HG03095 (cell line): ENCODE data around the gene NUP58.

ENCODE experiments used
- ATAC-seq: cut with Tn5 transposase; IDR thresholded peaks from one replicate; pipeline ENCODE4 v1.9.1; 2021; ENCODE audit warnings: moderate library complexity; ENCODE audit not compliant: unreplicated experiment

Gene NUP58

DNA sequence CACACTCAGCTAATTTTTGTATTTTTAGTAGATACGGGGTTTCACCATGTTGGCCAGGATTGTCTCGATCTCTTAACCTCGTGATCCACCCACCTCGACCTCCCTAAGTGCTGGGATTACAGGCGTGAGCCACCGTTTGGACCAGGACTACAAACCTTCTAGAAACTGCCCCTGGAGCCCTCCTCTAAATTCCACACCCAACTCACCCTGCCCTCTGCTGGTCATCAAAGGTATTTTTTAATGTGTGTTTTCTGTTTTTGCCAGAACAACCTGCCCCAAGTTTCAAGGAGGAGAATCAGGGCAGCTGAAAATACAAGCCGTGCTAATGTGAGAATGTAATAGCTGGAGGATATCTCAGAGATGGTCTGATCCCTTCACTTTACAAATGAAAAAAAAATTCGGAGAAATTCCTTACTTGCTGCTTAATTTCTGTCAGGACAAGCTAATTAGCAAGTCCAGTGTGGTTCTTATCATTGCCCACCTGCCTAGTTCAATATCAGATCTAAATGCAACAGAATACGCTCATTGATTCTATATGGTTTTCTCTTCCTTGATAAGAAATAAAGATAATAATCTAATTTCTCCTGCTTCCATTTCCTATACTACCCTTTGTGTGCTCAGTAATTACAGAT lies 74.4 kb downstream of the NUP58 start:
- ATAC-seq = no peak

DNA sequence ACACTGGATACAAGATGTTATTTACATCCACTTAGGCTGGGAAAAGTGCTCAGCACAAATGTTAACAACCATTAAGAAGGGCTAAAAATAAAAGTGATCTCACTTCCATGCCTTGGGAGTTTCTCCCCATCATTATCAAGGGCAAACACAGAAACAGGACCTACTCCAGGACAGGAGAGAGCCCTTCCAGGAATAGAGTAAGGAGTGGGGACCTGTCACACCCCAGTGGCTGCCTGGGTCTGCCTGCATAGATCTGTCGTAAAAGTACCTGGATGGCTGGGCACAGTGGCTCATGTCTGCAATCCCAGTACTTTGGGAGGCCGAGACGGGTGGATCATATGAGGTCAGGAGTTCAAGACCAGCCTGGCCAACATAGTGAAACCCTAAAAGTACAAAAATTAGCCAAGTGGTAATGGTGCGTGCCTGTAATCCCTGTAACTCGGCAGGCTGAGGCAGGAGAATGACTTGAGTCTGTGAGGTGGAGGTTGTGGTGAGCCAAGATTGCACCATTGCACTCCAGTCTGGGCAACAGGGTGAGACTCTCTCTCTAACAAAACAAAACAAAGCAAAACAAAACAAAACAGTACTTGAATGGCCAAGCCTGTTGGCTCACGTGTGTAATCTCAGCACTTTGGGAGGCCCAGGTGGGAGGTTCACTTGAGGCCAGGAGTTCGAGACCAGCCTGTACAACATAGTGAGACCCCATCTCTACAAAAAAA lies 76.0 kb downstream of the NUP58 start:
- ATAC-seq = no peak

DNA sequence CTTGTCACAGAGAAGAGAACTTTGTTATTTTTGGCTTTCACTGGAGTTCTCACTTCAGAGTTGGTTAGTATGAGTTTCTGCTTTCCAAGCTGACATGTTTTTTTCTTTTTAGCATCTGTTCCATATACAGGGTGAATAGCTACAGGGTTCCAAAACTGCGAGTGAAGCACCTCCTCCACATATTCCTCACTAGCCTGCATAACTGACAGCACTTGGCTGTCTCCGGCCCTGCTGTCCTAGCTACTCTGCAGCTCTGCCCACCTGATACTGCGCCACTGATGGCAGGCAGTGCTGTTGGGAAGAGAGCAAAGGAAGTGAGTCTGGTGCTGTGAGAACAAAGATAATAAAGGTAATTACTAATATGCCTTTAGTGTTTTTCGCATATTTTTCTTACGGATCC lies 77.1 kb downstream of the NUP58 start:
- no peak for ATAC-seq

DNA sequence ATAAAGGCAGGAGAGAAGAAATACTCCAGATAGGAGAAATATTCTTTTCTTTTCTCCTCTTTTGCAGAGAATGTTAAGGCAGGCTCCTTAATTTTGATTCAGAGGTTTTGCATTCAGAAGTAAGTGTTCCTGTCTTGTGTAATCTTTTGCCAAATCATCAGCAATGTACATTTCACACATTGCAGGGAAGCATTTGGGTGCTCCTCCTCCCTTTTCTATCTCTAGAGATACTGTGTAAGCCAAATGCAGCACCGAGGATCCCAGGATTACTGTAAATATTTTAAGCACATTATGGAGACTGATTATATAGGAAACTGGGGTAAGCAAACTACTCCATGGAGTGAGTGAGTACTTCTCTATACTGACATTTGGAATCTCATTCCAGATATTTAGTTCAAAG lies 77.6 kb downstream of the NUP58 start:
- ATAC-seq = no peak

DNA sequence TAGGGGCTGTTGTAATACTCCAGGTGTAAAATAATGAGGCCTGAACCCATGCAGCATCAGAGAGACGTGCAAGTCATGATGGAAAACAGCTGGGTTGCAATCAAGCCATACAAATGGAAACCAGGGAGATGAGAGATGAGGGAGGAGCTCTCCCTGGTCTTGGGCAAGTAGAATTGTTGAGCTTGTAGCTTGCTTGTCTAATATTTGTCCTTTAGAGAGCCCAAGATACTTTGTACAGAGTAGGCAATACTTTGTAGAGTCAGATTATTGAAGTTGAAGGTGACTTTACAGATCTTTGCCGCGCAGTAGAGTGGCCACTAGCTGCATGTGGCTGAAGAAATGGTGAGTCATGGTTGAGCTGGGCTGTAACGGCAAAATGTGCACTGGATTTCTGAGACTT lies 78.7 kb downstream of the NUP58 start:
- ATAC-seq = no peak

DNA sequence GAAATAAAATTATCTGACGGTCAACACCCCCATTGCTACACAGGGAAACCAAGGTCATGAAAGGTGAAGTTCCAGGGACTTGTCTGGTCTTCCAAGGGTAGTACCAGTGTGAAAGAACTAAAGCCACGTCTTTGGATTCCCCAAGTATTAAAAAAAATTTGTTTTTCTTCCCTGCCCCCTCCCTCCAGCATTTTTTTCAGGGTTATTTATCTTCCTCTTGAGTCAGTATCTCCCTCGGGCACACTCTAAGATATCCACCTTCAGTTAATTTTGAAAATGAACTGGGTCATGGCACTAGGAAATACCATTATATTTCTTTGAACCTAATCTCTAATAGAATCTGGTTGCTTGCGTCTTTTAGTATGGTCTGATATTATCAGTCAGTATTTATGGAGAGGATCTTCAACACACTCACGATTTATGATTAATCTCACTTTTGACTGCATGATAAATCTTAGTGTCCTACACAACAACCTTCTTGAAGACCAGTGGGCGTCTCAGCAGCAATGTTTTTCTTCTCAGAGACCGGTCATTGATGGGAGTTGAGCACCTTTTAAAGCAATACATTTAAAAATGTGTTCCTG lies 79.4 kb downstream of the NUP58 start:
- ATAC-seq = no peak

DNA sequence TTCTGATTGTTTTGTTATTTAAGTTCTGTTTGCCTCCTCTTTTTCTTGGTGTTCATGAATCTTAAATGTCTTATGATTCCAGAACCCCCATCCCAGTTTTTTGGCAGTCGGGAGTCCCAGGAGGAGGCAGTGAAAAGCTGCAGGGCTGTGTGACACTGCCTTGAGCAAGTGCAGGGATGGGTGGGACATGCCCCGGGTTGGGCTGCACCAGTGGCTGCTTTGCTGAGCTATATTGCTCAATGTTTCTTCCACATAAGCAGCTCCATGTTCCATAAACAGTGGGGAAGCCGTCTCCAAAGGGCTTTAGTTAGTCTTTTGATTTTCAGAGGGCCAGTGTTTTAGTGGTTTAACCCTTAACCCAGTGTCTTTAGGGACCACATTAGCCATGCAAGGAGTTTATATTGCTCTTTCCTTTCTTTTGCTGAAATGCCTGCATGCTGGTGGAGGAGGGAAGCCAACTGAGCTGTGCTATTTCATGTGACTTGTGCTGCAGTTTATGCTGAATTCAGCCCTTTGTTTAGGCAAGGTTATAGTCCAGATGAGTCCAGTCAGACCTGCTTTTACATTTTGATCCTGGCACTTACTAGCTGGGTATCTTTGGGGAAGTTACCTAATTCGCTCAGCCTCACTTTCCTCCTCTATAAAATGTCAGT lies 83.5 kb downstream of the NUP58 start:
- no peak for ATAC-seq

DNA sequence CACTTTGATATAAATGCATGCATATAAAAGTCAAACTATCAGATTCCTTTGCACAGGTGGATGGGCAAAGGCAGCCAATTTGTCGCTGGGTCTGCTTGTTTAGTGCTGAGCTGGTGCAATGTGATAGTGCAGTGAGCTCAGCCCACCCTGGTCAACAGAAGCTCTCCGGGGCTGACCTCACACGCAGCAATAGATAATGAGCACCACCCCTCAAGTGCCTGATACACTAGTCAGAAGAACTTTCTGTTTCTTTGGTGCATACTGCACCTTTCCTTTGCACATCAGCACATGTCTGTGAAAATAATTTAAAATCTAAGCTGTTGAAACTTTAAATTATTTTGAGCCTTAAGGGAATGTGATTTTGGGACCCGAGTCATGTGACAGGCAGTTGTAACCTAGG lies 90.5 kb downstream of the NUP58 start:
- no peak for ATAC-seq
